SIG-M5 treated with dmso at 0.1 percent for 504 hours (cell line): ENCODE data around the gene CATSPERD.

Source experiments
- DNase-seq: peaks from one replicate; lab custom pipeline; 2025; ENCODE audit not compliant: unreplicated experiment; lab: John Stamatoyannopoulos, UW

Gene CATSPERD

GRCh38 chr19:5786593-5787408 is 66.4 kb downstream of the CATSPERD start:
- DNase-seq: no peak

GRCh38 chr19:5787409-5788182 is 67.2 kb downstream of the CATSPERD start:
- no peak for DNase-seq

- DNase-seq: no peak
These were observed 68.0 kb downstream of the CATSPERD start for GRCh38 chr19:5788422-5788821.

- no peak for DNase-seq
These were observed 68.9 kb downstream of the CATSPERD start for GRCh38 chr19:5789351-5789761.

- no peak for DNase-seq
These were observed 69.6 kb downstream of the CATSPERD start for GRCh38 chr19:5789886-5790558.

- DNase-seq: peak; percentile 96
These were observed 70.4 kb downstream of the CATSPERD start, which contains the start of gene DUS3L for GRCh38 chr19:5790559-5791520. TSS of gene DUS3L (minus strand) at chr19:5791163. CDS start at chr19:5791141, 22 bp downstream.

GRCh38 chr19:5792224-5792623 is 71.8 kb downstream of the CATSPERD start:
- DNase-seq: no peak

GRCh38 chr19:5793188-5793587 is 72.8 kb downstream of the CATSPERD start:
- no peak for DNase-seq

- DNase-seq: no peak
These were observed 75.0 kb downstream of the CATSPERD start for GRCh38 chr19:5795382-5795919.

GRCh38 chr19:5798244-5798643 is 77.8 kb downstream of the CATSPERD start:
- no peak for DNase-seq

GRCh38 chr19:5799247-5800241 is 79.1 kb downstream of the CATSPERD start:
- no peak for DNase-seq

GRCh38 chr19:5800361-5801270 is 80.2 kb downstream of the CATSPERD start:
- no peak for DNase-seq

- DNase-seq: no peak
These were observed 81.6 kb downstream of the CATSPERD start for GRCh38 chr19:5801796-5802619.

GRCh38 chr19:5803441-5803751 is 83.0 kb downstream of the CATSPERD start:
- DNase-seq: no peak

- DNase-seq: peak; percentile 85
These were observed 83.5 kb downstream of the CATSPERD start for GRCh38 chr19:5803752-5804515.
